Effector memory CD4-positive, alpha-beta T cell (primary cell): Measurements from ENCODE around the gene ATPAF2.

Source experiments
- DNase-seq, 3 donors: peaks; one replicate each; pipeline ENCODE4 v3.0.0-alpha.2; 2020
- H3K27ac ChIP-seq: 2 replicates; pipeline ENCODE4 v1.7.0; 2013; ENCODE audit warnings: mild to moderate bottlenecking, low read length, moderate library complexity; ENCODE audit not compliant: insufficient read depth, poor library complexity, severe bottlenecking
- H3K27me3 ChIP-seq: replicated peaks from 2 replicates; pipeline ENCODE4 v1.7.0; 2013; ENCODE audit warnings: mild to moderate bottlenecking, low read length; ENCODE audit not compliant: insufficient read depth, control insufficient read depth, poor library complexity, severe bottlenecking
- H3K36me3 ChIP-seq: 2 replicates; pipeline ENCODE4 v1.7.0; 2013; ENCODE audit warnings: mild to moderate bottlenecking, low read length, moderate library complexity; ENCODE audit not compliant: control insufficient read depth, insufficient read depth
- H3K4me1 ChIP-seq: 2 replicates; pipeline ENCODE4 v1.7.0; 2013; ENCODE audit warnings: low read length, mild to moderate bottlenecking; ENCODE audit not compliant: control insufficient read depth, insufficient read depth, poor library complexity, severe bottlenecking
- H3K4me3 ChIP-seq: 2 replicates; pipeline ENCODE4 v1.7.0; 2013; ENCODE audit warnings: low read length, low read depth, mild to moderate bottlenecking; ENCODE audit not compliant: insufficient read depth, poor library complexity, severe bottlenecking
- H3K9me3 ChIP-seq: 2 replicates; pipeline ENCODE4 v1.7.0; 2013; ENCODE audit warnings: mild to moderate bottlenecking, low read length, moderate library complexity; ENCODE audit not compliant: control insufficient read depth

ATPAF2 gene

GRCh38 chr17:17989618-17990017 is 49.4 kb downstream of the ATPAF2 start:
- no peak for DNase-seq
- no peaks in the 10 kb centered on the region for H3K27me3 ChIP-seq
- H3K9me3 ChIP-seq = no peaks in the 10 kb centered on the region
- H3K27ac ChIP-seq = no peak overlapping the region
- no peak overlapping the region for H3K4me3 ChIP-seq
- no peaks in the 10 kb centered on the region for H3K4me1 ChIP-seq
- no peaks in the 10 kb centered on the region for H3K36me3 ChIP-seq

- no peaks in the 10 kb centered on the region for H3K36me3 ChIP-seq
- H3K27ac ChIP-seq = no peak overlapping the region
- no peak overlapping the region for H3K4me3 ChIP-seq
- H3K4me1 ChIP-seq = no peaks in the 10 kb centered on the region
- H3K9me3 ChIP-seq = no peaks in the 10 kb centered on the region
- H3K27me3 ChIP-seq = no peaks in the 10 kb centered on the region
- no peak for DNase-seq
These were observed 49.9 kb downstream of the ATPAF2 start for GRCh38 chr17:17989081-17989480.

- no peak for DNase-seq
- H3K27ac ChIP-seq = no peak overlapping the region
- H3K36me3 ChIP-seq = no peaks in the 10 kb centered on the region
- H3K4me1 ChIP-seq = no peaks in the 10 kb centered on the region
- H3K9me3 ChIP-seq = no peaks in the 10 kb centered on the region
- H3K27me3 ChIP-seq = no peaks in the 10 kb centered on the region
- no peak overlapping the region for H3K4me3 ChIP-seq
These were observed 50.5 kb downstream of the ATPAF2 start for GRCh38 chr17:17988427-17988945.

- no peaks in the 10 kb centered on the region for H3K36me3 ChIP-seq
- no peak overlapping the region for H3K27ac ChIP-seq
- H3K4me1 ChIP-seq = no peaks in the 10 kb centered on the region
- H3K27me3 ChIP-seq = no peaks in the 10 kb centered on the region
- no peak for DNase-seq
- no peak overlapping the region for H3K4me3 ChIP-seq
- H3K9me3 ChIP-seq = no peaks in the 10 kb centered on the region
These were observed 51.1 kb downstream of the ATPAF2 start for GRCh38 chr17:17987901-17988300.

GRCh38 chr17:17987187-17987896 is 51.6 kb downstream of the ATPAF2 start:
- H3K27ac ChIP-seq = no peak overlapping the region
- no peaks in the 10 kb centered on the region for H3K9me3 ChIP-seq
- no peaks in the 10 kb centered on the region for H3K4me1 ChIP-seq
- no peak overlapping the region for H3K4me3 ChIP-seq
- H3K36me3 ChIP-seq = no peaks in the 10 kb centered on the region
- no peak for DNase-seq
- no peaks in the 10 kb centered on the region for H3K27me3 ChIP-seq

- DNase-seq = no peak
These were observed 53.4 kb downstream of the ATPAF2 start for GRCh38 chr17:17985555-17985954.

GRCh38 chr17:17985153-17985552 is 53.8 kb downstream of the ATPAF2 start:
- H3K27me3 ChIP-seq = no peaks in the 10 kb centered on the region
- H3K27ac ChIP-seq = no peak overlapping the region
- no peaks in the 10 kb centered on the region for H3K4me1 ChIP-seq
- no peak for DNase-seq
- H3K36me3 ChIP-seq = no peaks in the 10 kb centered on the region
- H3K4me3 ChIP-seq = no peak overlapping the region
- H3K9me3 ChIP-seq = no peaks in the 10 kb centered on the region

More at GRCh38 chr17:17985555-17985954, 53.4 kb downstream of the ATPAF2 start:
- Histone ChIP-seq H3K9me3 (no peaks in the 10 kb centered on the region), H3K36me3 (no peaks in the 10 kb centered on the region), H3K27me3 (no peaks in the 10 kb centered on the region), H3K4me1 (no peaks in the 10 kb centered on the region), H3K4me3 (no peak overlapping the region), H3K27ac (no peak overlapping the region)

GRCh38 chr17:17983776-17984175 is 55.2 kb downstream of the ATPAF2 start:
- H3K27me3 ChIP-seq = no peaks in the 10 kb centered on the region
- H3K27ac ChIP-seq = no peak overlapping the region
- no peak for DNase-seq
- no peaks in the 10 kb centered on the region for H3K9me3 ChIP-seq
- H3K4me3 ChIP-seq = no peak overlapping the region
- no peaks in the 10 kb centered on the region for H3K4me1 ChIP-seq
- H3K36me3 ChIP-seq = no peaks in the 10 kb centered on the region

GRCh38 chr17:17983376-17983775 is 55.6 kb downstream of the ATPAF2 start:
- H3K9me3 ChIP-seq = no peaks in the 10 kb centered on the region
- H3K27ac ChIP-seq = no peak overlapping the region
- no peak for DNase-seq
- H3K36me3 ChIP-seq = no peaks in the 10 kb centered on the region
- H3K4me1 ChIP-seq = no peaks in the 10 kb centered on the region
- no peaks in the 10 kb centered on the region for H3K27me3 ChIP-seq
- no peak overlapping the region for H3K4me3 ChIP-seq

GRCh38 chr17:17982801-17983200 is 56.2 kb downstream of the ATPAF2 start:
- no peak for DNase-seq
- no peaks in the 10 kb centered on the region for H3K27me3 ChIP-seq
- no peak overlapping the region for H3K4me3 ChIP-seq
- H3K4me1 ChIP-seq = no peaks in the 10 kb centered on the region
- H3K27ac ChIP-seq = no peak overlapping the region
- H3K36me3 ChIP-seq = no peaks in the 10 kb centered on the region
- H3K9me3 ChIP-seq = no peaks in the 10 kb centered on the region
